Panc1 (cell line): Measurements from ENCODE around the gene ZNF501. TPM values are rescaled to one million over a fixed set of nuclear protein-coding genes. Genes with fewer than 3 reads are reported as not detected.

ENCODE experiments used
- ATAC-seq: fragments of 200-7000 bp; cut with Tn5 transposase; 2 replicates; pipeline ENCODE4 v1.9.1; 2020; ENCODE audit warnings: mild to moderate bottlenecking, moderate library complexity
- BruUV-seq: library from RNA; stranded (reverse); fragments of 400-500 nt; replicated peaks from 2 replicates; lab custom pipeline; 2021; lab: Mats Ljungman, UMichigan
- CTCF ChIA-PET: fragments of 300-600 bp; sonication (Branson Sonifier 250); formaldehyde crosslinking; loops from one replicate; lab custom pipeline; 2022; ENCODE audit warnings: antibody characterized with exemption; lab: Charles Lee
- POLR2A ChIA-PET: fragments of 300-600 bp; sonication (Branson Sonifier 250); formaldehyde crosslinking; loops from one replicate; lab custom pipeline; 2022; ENCODE audit warnings: antibody characterized with exemption; lab: Charles Lee
- DNase-seq: peaks from one replicate; pipeline ENCODE4 v3.0.0-alpha.2; 2010; ENCODE audit warnings: low read depth, low spot score
- H3K27ac ChIP-seq: 2 replicates; pipeline ENCODE4 v1.5.1; 2011; ENCODE audit warnings: mild to moderate bottlenecking, low read length, inconsistent platforms
- H3K27me3 ChIP-seq: fragments of 200-500 bp; sonication (Bioruptor generic); 2 replicates; pipeline ENCODE4 v1.6.0; 2014; ENCODE audit warnings: low read length, inconsistent platforms; ENCODE audit not compliant: control insufficient read depth, insufficient read depth
- H3K36me3 ChIP-seq: fragments of 200-500 bp; sonication (Bioruptor generic); 2 replicates; pipeline ENCODE4 v1.5.1; 2014; ENCODE audit warnings: inconsistent platforms, mild to moderate bottlenecking, low read length, moderate library complexity; ENCODE audit not compliant: control insufficient read depth, insufficient read depth
- H3K4me1 ChIP-seq: 2 replicates; pipeline ENCODE4 v1.5.1; 2011; ENCODE audit warnings: inconsistent platforms, mild to moderate bottlenecking, low read length, moderate library complexity; ENCODE audit not compliant: control insufficient read depth, insufficient read depth
- H3K4me3 ChIP-seq, 2 experiments: 2 replicates each; pipeline ENCODE4 v1.5.1; 2011 to 2012; ENCODE audit warnings: low read depth in 2 of 2, low read length in 2 of 2, mild to moderate bottlenecking in 2 of 2, inconsistent platforms in 1 of 2, moderate library complexity in 1 of 2
- H3K9me3 ChIP-seq: fragments of 200-500 bp; sonication (Bioruptor generic); 2 replicates; pipeline ENCODE4 v1.5.1; 2014; ENCODE audit warnings: low read depth, mild to moderate bottlenecking, inconsistent platforms, low read length, moderate library complexity; ENCODE audit not compliant: control insufficient read depth, insufficient read depth
- CTCF ChIP-seq: fragments of 450-650 bp; IDR thresholded peaks from 2 replicates; pipeline ENCODE4 v1.5.1; 2017; ENCODE audit warnings: mild to moderate bottlenecking
- POLR2AphosphoS5 ChIP-seq: IDR thresholded peaks from 2 replicates; pipeline ENCODE4 v1.6.1; 2012; ENCODE audit warnings: mild to moderate bottlenecking, low read depth, low read length, moderate library complexity
- REST ChIP-seq, 2 experiments: IDR thresholded peaks; 2 replicates each; pipeline ENCODE4 v1.6.1; 2011 to 2012; ENCODE audit warnings: low read depth in 2 of 2, control low read depth in 1 of 2, low read length in 1 of 2, mild to moderate bottlenecking in 1 of 2, moderate library complexity in 1 of 2; ENCODE audit not compliant: insufficient read depth in 1 of 2
- SIN3A ChIP-seq: IDR thresholded peaks from 2 replicates; pipeline ENCODE4 v1.6.1; 2012; ENCODE audit warnings: low read depth, mild to moderate bottlenecking, low read length, moderate library complexity, borderline replicate concordance; ENCODE audit not compliant: insufficient read depth
- TCF7L2 ChIP-seq: IDR thresholded peaks from 2 replicates; pipeline ENCODE4 v1.6.1; 2011; ENCODE audit warnings: mild to moderate bottlenecking, low read depth, low read length, inconsistent platforms
- in situ Hi-C: cut with HindIII; loops from 2 replicates; pipeline ENCODE4 v1.10.0; 2016; ENCODE audit warnings: low sequenced_read_pairs, low pct_unique_long_range_greater_than_20kb
- intact Hi-C: fragments of 100-400 bp; cut with micrococcal nuclease; formaldehyde crosslinking; loops from one replicate; pipeline ENCODE4 v1.10.0; 2022; ENCODE audit not compliant: unreplicated experiment
- total RNA-seq: library from RNA; stranded (reverse); gene quantifications from one replicate; pipeline ENCODE4 v1.2.1, GENCODE V29; 2021; ENCODE audit not compliant: unreplicated experiment

ZNF501 gene
- total RNA-seq, 1 experiment from 2014 or later: 0.15 TPM

GRCh38 chr3:44761424-44762169, 32.2 kb downstream of the ZNF501 start, which contains the start of the genes KIAA1143 and KIF15:
Gene KIAA1143 (minus strand): TSS chr3:44761619. CDS start chr3:44761602, 17 bp downstream.
Gene KIF15 (plus strand): TSS chr3:44761794. CDS start chr3:44761866, 72 bp downstream.
- H3K27me3 ChIP-seq: no peaks in the 10 kb centered on the region
- peaks cover 3% of the 10 kb centered on the region; the same call in 1 of the 2 replicates for H3K36me3 ChIP-seq
- peak; percentile 67 for DNase-seq
- ATAC-seq: peak; percentile 97
- intact Hi-C loops: no loop called here
- POLR2A ChIA-PET: interaction anchor here (0.5 kb wide), 1 partner anchor 1999 kb away, joined by 5 read pairs; no protein-coding TSS in a partner anchor
- in situ Hi-C loops: no loop called here
- H3K27ac ChIP-seq: peak within 1 kb of the TSS; percentile 92
- H3K9me3 ChIP-seq: peaks cover 22% of the 10 kb centered on the region; the same call in 1 of the 2 replicates
- BruUV-seq: TSS peak; percentile 91
- peak within 1 kb of the TSS; percentile 81 to 87 for H3K4me3 ChIP-seq
- no peaks in the 10 kb centered on the region for H3K4me1 ChIP-seq
- peak; percentile 71; the same call in 1 of the 2 replicates for TF ChIP-seq POLR2AphosphoS5
- TF ChIP-seq TCF7L2: no peak
- no peak for TF ChIP-seq CTCF
- no peak; a peak in 1 of 4 replicates for TF ChIP-seq REST (IDR thresholded peaks at IDR 0.05; ENCODE audit: insufficient read depth in 1 of 2, low read depth in 2 of 2, low read length in 1 of 2)
- peak; percentile 99 for TF ChIP-seq SIN3A
- CTCF ChIA-PET: no interaction called here

GRCh38 chr3:44762170-44762677, 32.8 kb downstream of the ZNF501 start:
- Histone ChIP-seq H3K27ac (peak overlapping the region; percentile 92), H3K4me1 (no peaks in the 10 kb centered on the region), H3K36me3 (peaks cover 3% of the 10 kb centered on the region; the same call in 1 of the 2 replicates), H3K9me3 (peaks cover 19% of the 10 kb centered on the region; the same call in 1 of the 2 replicates), H3K27me3 (no peaks in the 10 kb centered on the region), H3K4me3 (peak overlapping the region; percentile 81 to 87)
- POLR2A ChIA-PET: interaction anchor here (0.5 to 0.7 kb wide), 3 partner anchors 16 to 1999 kb away, joined by 5 to 20 read pairs (median 7); no protein-coding TSS in a partner anchor
- CTCF ChIA-PET: no interaction called here
- TF ChIP-seq TCF7L2: no peak
- TF ChIP-seq REST (IDR thresholded peaks at IDR 0.05; ENCODE audit: insufficient read depth in 1 of 2, low read depth in 2 of 2, low read length in 1 of 2): no peak
- intact Hi-C loops: no loop called here
- no TSS peak for BruUV-seq
- ATAC-seq (no peak), DNase-seq (peak; percentile 4)
- in situ Hi-C loops: no loop called here
